Measurements from ENCODE around the gene THRB.

GRCh38 chr3:24229468-24230221 lies 265.0 kb downstream of the THRB start:
- TF ChIP-seq POLR2A (IDR thresholded peaks at IDR 0.05), result no peak
- no peak for TF ChIP-seq POLR2AphosphoS5 (IDR thresholded peaks at IDR 0.05)
